Esophagus muscularis mucosa (tissue), 3 donors: ENCODE data around the gene MT1A.

ENCODE experiments used
- POLR2A ChIP-seq: fragments of 450-650 bp; IDR thresholded peaks from one replicate; pipeline ENCODE4 v1.6.1; 2017; ENCODE audit warnings: antibody characterized with exemption, moderate library complexity, mild to moderate bottlenecking, low read depth
- TF ChIP-seq, protein P1 (sequence below), 3 experiments: fragments of 200-600 bp in 2 of 3; fragments of 450-650 bp in 1 of 3; sonication (generic) in 2 of 3; IDR thresholded peaks; one replicate each; pipeline ENCODE4 v1.5.1; 2017 to 2019; ENCODE audit warnings: antibody characterized with exemption in 3 of 3, mild to moderate bottlenecking in 2 of 3, moderate library complexity in 1 of 3

DNA sequence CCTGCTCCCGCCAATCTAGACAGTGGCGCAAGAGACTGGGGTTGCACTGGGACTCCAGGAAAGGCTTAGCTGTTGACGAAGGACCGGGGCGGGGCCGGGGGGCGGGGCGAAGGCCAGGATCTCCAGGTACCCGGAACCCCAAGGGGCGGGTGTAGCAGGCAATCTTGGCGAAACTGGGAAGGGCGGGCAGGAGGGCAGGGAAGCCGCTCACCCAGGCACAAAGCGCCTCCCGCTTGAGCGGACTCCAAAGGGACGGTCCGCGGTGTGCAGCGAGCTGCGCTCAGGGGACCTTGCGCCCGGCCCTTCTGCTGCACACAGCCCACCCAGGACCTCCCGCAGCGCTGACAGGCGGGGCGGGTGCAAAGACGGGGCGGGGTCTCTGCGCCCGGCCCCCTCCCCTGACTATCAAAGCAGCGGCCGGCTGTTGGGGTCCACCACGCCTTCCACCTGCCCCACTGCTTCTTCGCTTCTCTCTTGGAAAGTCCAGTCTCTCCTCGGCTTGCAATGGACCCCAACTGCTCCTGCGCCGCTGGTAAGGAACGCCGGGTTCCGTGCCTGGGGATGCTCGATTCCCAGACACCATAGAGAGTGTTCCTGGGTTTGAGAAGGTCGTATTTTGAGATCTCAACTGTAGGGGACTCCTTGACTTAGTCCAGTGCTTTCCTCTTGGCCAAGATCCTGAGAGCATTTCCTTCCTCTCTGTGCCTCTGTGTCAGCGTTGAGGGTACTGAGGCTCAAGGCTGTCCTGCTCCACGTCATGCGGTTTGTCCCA, 19.3 kb downstream of the MT1A start, which contains the start of gene MT1F:
- TF ChIP-seq, protein P1, sequence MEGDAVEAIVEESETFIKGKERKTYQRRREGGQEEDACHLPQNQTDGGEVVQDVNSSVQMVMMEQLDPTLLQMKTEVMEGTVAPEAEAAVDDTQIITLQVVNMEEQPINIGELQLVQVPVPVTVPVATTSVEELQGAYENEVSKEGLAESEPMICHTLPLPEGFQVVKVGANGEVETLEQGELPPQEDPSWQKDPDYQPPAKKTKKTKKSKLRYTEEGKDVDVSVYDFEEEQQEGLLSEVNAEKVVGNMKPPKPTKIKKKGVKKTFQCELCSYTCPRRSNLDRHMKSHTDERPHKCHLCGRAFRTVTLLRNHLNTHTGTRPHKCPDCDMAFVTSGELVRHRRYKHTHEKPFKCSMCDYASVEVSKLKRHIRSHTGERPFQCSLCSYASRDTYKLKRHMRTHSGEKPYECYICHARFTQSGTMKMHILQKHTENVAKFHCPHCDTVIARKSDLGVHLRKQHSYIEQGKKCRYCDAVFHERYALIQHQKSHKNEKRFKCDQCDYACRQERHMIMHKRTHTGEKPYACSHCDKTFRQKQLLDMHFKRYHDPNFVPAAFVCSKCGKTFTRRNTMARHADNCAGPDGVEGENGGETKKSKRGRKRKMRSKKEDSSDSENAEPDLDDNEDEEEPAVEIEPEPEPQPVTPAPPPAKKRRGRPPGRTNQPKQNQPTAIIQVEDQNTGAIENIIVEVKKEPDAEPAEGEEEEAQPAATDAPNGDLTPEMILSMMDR (IDR thresholded peaks at IDR 0.05) = no peak
- TF ChIP-seq POLR2A = no peak
